AG08396 (cell line): Measurements from ENCODE around the gene SH2D7.

Source experiments
- DNase-seq: peaks from one replicate; pipeline ENCODE4 v3.0.0; 2012; ENCODE audit warnings: low spot score, mixed read lengths

Gene SH2D7

DNA sequence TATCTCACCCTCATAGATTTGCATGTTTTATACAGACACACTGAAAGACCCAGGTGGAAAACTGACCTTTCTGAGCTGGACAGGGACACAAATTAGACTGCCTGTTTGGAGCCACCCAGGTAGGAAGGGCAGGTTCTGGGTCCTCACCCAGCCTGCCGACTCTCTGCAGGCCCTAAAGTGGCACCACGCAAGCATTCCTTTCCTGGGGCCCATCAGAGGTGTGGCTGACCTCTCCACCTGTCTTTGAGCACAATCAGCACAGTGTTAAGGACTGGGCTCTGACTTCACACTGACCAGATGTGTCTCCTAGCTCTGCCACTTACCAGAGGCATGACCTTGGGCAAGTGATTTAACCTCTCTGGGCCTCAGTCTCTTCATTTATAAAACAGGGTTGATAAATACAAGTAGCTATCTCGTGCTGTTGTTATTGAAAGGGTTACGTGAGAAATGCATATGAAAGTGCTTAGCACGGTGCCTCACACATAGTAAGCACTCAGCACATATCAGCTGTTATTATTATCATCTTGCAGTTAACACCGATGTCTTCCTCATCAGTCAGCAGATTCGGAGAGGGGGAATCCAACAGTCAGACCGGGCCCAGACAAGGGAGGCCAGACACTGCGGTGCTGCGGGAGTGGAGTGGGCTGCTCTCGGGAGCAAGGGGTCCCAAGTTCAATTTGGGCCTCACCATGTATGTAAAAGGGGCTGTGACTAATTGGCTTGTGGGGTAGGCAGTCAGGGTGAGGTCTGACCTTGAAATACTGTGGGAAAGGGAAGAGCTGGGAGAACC, 12.9 kb upstream of the SH2D7 start:
- DNase-seq = no peak

DNA sequence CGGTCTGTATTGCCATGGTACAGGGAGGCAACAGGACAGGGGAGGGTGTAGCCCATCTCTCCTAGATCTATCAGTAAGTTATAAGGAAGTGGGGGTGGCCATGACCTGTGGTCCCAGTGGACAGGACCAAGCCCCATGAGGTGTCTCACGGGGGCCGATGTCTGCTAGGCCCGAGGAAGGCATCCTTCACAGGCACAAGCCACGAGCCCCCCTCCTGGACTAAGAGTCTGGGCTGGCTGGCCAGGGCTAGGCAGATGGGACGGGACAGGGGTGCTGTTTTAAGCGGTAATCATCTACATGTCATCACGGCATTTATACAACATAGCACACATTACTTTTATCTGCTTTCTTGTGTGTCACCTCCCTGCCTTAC, 12.3 kb upstream of the SH2D7 start:
- no peak for DNase-seq

DNA sequence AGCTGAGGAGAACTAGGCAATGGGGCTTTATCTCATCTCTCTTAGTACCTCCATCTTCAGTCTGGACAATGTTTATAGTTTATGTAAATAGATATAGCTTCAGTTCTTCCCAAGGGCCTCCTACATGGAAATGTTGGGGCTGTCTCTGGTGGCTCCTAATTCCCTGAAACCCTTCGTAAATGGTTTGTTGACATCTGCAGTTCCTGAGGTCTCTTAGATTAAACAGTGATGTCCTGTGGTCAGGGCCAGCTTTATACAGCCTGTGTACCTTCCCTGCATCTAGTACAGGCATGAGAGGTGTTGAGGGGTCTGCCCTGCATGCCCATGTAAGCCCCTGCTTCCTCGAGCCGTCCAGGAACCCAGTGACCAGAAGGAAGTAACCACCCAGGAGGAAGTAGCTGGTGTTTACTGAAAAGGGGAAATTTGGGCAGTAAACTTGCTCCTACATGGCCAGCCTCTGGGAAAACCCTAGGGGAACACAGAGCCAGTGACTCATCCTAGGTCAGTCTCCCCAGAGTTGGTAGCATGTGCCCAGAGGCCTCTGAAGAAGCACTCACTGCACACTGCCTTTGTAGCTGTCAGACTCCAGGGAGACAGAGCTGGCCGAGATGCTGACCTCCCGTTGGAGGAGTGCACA, 10.1 kb upstream of the SH2D7 start:
- no peak for DNase-seq

DNA sequence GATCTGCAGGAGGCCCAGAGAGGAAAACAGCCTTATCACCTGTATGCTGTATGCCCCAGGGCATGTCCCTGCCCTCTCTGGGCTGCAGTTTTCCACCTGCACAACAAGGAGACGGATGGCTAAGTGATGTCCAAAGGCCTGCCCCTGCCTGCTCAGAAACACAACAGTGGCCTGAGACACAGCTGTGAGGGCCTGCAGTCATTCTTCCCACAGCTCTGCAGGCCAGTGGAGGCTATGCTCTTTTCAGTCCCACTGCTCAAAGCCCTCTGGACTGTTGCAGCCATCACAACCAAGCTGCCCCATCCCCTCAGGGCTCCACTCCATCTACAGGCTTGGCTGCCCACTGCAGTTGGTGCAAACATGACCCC, 9.6 kb upstream of the SH2D7 start:
- no peak for DNase-seq

DNA sequence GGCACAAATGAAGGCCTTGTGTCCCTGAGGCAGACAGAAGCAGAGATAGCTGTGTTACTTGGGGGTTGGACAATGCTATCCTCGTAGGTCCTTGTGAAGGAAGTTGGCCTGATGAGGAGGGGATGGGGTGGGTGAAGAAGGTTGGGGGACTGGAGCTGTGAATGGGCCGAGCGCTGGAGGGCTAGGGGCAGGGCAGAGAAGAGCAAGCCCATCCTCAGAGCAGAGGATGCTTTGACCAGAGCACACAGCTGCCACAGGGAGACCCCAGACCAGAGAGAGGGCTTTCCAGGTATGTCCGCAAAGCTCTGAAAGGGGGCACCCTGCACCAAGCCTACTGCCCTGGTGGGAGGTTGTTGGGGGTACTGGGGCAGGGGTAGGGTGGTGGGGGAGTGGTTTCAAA, 9.2 kb upstream of the SH2D7 start:
- DNase-seq = no peak

DNA sequence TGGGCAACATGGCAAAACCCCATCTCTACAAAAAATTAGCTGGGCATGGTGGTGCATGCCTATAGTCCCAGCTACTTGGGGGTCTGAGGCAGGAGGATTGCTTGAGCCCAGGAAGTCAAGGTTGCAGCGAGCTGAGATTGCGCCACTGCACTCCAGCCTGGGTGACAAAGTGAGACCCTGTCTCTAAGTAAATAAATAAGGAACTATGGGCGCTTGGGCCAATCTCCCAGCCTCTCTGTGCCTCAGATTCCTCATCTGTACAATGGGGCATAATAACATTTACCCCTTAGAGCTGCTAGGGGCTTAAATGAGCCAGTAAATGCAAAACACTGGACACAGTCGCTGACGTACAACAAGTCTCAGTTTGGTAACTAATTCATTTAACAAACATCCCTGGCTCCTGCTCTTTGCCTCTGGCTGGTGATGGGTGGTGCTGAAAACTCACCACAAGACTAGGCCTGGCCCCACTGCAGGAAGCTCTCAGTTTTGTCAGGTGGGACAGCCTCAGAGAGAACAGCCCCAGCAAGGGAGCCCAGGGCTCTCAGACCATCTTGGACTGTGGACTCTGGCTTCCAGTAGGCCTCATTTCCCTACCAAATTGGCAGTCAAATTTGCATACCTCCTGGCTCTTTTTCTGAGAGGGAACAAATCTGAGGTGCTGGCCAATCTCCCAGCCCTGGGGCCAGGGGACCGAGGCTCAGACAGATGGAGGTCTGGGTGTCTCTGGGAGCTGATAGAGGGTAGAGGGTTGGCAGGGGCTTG, 8.5 kb upstream of the SH2D7 start:
- DNase-seq = no peak

DNA sequence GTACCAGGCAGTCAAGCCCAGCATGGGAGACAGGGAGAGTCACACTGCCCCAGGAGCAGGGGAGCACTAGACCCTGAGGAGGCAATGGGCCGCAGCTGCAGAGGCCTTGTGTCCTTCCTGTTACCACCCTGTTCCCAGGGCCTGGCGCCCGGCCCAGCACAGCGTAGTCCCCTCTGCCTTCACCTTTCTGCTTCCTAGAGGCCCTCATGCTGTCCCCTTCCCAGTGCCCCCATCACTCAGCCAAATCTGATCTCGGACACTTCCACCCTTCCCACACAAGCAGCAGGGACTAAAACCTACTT, 8.0 kb upstream of the SH2D7 start:
- DNase-seq = no peak

DNA sequence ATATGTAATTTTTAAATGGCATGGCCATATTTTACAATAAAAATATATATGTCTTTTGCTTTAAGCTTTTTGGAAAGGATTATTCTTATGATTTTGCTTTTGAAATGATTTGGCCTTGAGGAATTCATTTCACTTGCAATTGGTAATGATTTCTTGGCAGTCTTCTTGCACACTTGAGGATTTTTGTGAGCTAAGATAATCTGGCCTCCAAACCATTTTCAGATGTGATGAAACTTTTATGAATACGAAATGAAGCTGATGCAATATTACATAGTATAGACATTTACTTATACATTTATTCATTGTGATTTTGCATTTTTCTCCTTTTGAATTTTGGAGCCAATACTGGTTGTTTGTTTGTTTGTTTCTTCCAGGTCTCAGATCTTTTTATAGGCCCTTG, 6.4 kb upstream of the SH2D7 start:
- no peak for DNase-seq

DNA sequence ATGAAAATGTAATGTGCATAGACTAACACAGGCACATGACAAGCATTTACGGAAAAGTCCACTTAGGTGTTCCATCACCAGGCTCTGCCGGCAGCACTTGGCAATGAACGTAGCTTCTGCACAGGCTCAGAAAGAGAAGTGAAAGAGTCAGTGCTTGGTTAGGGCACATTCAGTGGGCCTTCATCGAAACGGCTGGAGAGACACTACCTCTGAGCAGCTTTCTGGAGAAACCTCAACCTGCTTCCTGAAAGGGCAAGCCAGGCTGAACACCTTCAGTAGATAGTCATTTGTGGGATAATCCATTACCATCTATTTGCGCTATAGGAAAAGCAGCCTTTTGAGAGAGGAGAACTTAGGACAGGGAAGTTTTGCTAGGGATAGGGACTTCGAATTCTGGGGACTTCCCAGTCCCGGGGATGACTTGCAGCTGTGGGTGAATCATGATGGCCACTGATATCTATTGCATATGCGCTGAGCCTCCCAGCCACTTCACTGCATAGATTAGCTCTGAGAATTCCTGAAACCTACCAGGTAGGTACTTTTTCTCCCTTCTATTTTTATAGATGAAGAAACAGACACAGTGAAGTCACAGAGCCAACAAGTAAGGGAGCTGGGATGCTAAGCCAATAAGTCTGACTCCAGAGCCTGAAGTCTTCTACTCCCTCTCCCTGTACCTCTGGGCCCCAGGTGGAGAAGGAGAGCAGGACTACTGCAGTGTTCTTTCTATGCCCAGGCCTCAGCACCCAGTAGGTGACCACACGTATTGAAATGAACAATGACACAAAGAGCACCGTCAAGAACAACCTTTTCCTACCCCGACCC, 4.2 kb upstream of the SH2D7 start:
- no peak for DNase-seq

DNA sequence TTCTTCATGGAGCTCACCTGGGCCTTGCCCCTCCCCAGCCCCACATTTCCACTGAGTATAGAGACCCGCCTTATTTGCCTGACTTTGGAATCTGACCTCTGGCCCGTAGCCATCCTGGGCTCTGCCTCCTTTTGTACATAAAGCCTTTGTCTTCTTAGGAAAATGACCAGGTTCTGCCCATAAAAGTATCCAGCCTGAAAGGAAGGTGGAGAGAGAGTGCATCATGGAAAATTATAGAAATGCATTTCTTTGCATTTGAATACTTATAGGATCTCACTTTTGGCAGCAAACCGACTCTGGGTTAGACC, 3.6 kb upstream of the SH2D7 start:
- no peak for DNase-seq

DNA sequence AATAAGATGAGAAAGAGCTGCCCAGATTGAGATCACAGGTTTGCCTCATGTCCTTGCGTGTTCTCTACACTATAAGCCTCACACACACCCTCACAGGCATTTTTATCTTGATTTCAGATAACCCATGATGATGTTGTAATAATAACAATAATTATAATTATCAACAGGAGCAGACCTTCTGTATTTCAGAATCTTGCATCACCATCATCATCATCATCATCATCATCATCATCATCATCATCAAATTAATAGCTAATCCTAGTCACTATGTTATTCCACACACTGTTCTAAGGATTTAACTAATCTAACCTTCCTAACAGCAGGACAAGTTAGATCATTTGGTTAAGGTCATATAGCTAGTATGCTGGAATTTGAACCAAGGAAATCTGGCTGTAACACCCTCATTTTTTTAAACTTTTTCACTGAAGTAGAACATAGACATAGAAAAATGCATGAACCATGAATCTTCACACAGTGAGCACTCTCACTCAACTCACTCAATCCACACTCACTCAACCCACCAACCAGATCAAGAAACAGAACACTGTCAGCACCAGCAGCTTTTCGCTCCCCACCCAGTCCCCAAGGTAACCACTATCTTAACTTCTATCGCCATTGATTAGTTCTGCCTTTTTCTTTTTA, 1.8 kb upstream of the SH2D7 start:
- no peak for DNase-seq

DNA sequence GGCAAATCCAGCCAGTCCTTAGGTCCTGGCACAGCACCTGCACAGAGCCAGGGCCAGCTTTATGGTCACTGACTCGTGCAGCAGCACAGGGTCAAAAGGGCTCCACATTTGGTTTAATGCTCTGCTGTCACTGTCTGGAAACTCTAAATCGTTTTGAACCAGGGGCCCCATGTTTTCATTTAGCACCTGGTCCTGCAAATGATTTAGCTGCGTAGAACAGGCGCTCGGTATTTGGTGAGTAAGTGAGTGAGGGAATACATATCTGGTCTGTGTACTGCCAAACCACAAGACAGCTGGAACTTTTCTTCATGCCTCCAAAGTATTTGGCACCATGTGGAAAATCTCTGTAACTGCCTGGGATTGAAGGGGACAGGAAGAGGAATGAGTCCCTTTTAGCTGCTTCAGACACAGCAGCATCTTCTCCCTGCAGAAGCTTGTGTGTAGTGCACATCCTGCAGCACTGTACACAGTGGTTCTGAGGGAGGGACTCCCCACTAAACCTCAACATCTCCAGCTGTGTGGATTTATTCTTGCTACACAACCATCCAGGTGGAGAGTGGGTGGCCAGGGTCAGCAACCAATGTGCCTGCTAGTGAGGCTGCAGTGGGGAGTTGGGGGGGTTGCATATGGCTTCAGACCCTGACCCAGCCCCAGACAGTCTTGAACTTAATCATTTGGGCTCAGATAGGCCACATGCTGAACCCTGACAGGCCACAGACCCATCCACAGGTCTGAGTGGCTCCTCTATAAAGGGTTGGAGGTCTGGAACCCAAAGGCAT, 1.1 kb downstream of the SH2D7 start:
- DNase-seq = peak; percentile 78

DNA sequence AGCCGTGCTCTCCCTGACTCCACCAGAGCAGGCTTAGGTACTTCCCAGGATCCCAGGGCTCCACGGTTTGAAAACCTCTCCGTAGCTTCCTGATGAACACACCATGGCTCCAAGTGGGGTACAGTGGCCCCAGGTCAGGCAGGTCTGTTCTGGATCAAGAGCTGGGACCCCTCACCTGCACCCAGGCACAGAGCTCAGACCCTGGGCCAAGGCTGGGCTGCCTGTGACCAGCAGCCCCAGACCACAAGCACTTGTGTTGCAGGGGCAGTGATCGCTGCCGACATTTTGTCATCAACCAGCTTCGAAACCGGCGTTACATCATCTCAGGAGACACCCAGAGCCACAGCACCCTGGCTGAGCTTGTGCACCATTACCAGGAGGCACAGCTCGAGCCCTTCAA, 5.3 kb downstream of the SH2D7 start:
- no peak for DNase-seq

DNA sequence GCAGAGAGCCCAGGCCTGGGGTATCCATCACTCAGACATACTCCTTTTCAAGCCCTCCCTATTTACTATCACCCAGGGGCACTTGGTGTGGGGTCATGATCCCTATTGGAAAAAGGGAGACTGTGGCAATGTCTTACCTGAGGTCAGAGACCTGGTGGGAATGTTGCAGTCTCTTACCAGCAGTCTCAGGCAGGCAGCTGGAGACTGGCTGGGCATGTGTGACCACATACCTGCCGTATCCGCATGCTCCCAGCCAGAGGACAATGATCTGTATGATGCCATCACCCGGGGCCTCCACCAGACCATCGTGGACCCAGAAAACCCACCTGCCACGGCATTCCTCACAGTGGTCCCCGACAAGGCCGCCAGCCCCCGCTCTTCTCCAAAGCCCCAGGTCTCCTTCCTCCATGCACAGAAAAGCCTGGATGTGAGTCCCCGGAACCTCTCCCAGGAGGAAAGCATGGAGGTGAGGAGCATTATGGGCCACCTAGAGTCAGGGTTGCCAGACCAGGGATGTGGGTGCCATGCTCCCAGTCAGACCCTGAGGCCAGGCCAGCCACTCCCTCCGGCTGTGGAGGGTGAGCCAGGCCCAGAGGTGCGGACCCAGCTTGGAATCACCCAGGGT, 5.9 kb downstream of the SH2D7 start:
- no peak for DNase-seq

DNA sequence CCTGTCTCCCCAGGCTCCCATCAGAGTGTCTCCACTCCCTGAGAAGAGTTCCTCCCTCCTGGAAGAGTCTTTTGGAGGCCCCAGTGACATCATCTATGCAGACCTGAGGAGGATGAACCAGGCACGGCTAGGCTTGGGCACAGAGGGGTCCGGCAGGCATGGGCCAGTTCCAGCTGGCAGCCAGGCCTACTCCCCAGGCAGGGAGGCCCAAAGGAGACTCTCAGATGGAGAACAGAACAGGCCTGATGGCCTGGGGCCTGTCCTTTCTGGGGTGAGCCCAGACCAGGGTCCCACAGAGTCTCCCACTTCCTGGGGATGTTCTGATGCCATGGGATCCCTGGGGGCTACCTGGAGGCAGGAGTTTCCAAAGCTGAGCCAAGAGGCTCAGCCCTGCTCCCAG, 8.5 kb downstream of the SH2D7 start:
- DNase-seq = no peak

DNA sequence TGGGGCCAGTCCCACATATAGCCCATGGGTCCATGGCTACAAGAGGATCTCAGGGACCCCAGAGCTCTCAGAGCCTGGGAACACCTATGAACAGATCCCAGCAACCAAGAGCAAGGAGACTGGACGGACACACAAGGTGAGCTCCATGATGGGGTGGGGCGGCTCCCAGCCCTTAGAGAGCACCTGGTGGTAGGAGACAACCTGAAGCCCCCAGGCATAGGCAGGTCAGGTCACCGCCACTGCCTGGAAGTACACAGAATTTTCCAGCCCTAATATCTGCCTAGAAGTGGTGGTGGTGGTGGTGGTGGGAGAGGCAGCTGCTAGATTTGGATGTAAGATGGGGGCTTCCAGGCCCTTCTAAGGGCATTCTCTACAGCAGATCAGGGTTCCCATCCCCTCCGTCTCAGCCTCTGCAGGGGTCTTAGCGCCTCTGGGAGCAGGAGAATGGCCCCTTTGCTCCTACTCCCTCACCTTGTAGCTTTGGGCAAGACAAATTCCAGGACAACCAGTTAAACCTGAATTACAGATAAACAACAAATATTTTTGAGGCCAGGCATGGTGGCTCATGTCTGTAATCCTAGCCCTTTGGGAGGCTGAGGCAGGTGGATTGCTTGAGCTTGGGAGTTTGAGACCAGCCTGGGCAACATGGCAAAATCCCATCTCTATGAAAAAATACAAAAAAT, 9.2 kb downstream of the SH2D7 start:
- no peak for DNase-seq

DNA sequence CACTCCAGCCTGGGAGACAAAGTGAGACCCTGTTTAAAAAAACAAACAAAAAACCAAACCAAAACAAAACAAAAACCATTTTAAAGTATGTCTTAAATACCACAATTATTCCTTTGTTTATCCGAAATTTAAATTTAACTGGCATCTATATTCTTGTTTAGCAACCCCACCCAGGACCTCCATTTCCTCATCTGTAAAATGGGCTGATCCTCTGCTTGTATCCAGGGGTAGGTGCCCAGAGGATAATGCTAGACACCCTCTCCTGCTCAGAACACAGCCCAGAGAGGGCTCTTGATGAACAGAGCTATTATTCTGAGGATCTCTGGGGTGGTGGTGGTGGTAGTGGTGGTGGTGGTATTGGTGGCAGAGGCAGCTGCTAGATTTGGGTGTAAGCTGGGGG, 9.8 kb downstream of the SH2D7 start:
- no peak for DNase-seq

DNA sequence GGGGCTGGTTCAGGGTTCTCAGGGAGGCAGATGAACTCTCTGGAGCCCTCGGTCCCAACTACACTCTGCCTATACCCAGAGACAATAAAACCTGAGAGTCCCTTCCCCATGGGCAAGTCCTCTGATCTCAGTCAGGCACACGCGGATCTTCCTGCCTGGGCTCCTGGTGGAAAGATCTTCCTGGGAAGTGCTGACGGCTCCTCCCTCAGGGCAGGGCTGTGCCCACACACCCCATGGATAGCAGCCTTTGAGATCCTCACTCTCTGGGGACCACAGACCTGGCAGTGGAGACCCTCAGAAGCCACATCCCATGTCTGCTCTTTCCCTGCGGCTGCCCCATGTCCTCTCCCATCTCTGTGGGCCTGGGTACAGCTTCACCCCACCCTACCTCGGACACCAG, 10.4 kb downstream of the SH2D7 start:
- no peak for DNase-seq

DNA sequence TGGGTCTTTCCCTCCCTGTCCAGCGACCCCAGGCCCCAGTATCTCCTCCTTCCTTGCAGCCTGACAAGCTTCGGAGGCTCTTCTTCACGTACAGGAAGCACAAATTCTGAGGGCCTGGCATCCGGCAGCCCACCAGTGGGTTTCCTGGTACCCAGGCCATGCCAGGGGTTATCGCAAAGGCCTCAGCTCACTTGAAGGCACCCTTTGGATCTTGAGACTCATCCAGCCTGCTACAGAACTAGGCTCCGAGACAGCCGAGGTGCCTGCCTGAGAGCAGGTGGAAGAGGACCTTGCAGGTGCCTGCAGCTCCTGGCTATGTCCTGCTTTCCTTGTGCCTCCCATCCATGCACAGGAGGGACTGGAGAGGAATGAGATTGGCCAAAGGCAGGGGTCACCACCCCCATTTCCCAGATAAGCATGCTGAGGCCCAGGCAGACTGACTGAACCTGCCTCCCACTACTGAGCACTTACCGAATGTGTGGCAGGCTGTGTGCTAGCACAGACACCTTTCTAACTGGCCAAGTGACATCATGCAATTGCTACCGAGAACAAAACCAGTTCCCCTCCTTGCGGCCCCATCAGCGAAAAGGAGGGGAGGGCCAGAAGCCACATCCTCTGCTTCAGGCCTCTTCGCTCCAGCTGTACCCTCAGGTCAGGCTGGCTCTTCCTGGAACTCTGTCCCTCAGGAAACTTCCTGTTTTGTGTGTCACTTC, 11.2 kb downstream of the SH2D7 start:
- DNase-seq = no peak

DNA sequence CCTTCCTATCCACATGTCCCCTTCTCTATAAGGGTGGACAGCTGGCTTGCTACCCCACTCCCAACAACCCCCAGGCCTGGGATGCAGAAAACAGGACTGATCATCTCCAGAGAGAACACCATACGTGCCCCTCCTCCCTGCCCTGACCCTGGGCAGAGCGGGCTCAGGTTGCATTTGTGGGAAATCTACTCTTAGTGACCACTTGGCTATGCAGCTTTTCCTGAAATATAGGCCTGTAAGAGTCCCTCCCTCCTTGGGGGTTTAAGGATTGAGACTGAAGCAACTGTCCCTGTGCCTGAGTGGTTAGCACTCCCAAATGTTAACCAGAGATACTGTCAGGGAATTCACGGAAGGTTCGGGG, 11.7 kb downstream of the SH2D7 start:
- DNase-seq = no peak
